Right lobe of liver (tissue), 6 donors: Measurements from ENCODE around the gene RPS29. TPM values are rescaled to one million over a fixed set of nuclear protein-coding genes. Genes with fewer than 3 reads are reported as not detected.
A peak's percentile ranks its signal among the peaks of the same experiment; 100 is the strongest.

Experiments
- ATAC-seq, 4 donors: fragments of 200-7000 bp; cut with Tn5 transposase; one replicate each; pipeline ENCODE4 v1.9.1; 2020; ENCODE audit warnings: mild to moderate bottlenecking in 4 of 4, moderate library complexity in 4 of 4
- DNase-seq, 3 donors: peaks; one replicate each; pipeline ENCODE4 v3.0.0-alpha.2; 2020
- H3K27ac ChIP-seq, 3 donors: fragments of 200-600 bp; one replicate each; pipeline ENCODE4 v1.8.0; 2022
- H3K27me3 ChIP-seq, 2 donors: fragments of 200-600 bp; one replicate each; pipeline ENCODE4 v1.8.0; 2022
- H3K36me3 ChIP-seq, 4 donors: fragments of 200-600 bp; sonication (generic) in 1 of 4; one replicate each; pipeline versions ENCODE4 v1.5.1 to v1.8.0; 2017 to 2022; ENCODE audit warnings: control low read depth in 1 of 4
- H3K4me1 ChIP-seq, 4 donors: fragments of 200-600 bp; sonication (generic) in 1 of 4; one replicate each; pipeline versions ENCODE4 v1.5.1 to v1.8.0; 2017 to 2022; ENCODE audit warnings: control low read depth in 1 of 4
- H3K4me3 ChIP-seq, 3 donors: fragments of 200-600 bp; one replicate each; pipeline ENCODE4 v1.8.0; 2022
- H3K9me3 ChIP-seq, 4 donors: fragments of 200-600 bp; sonication (generic) in 1 of 4; one replicate each; pipeline versions ENCODE4 v1.5.1 to v1.8.0; 2017 to 2022; ENCODE audit warnings: control low read depth in 1 of 4
- CTCF ChIP-seq, 4 donors: fragments of 200-600 bp in 3 of 4; fragments of 450-650 bp in 1 of 4; IDR thresholded peaks; one replicate each; pipeline versions ENCODE4 v1.5.1 to v1.8.0; 2016 to 2022; ENCODE audit warnings: antibody characterized with exemption in 4 of 4, mild to moderate bottlenecking in 2 of 4
- POLR2A ChIP-seq: fragments of 450-650 bp; IDR thresholded peaks from one replicate; pipeline ENCODE4 v1.6.1; 2017; ENCODE audit warnings: antibody characterized with exemption, mild to moderate bottlenecking
- WGBS: methylation state at CpG from one replicate; pipeline ENCODE4 v1.1.6; 2018; ENCODE audit warnings: low coverage, low lambda C conversion rate; ENCODE audit not compliant: insufficient coverage; ENCODE audit errors: missing lambda C conversion rate; 5-methylcytosine and 5-hydroxymethylcytosine counted together
- intact Hi-C, 2 donors: fragments of 100-400 bp; cut with DNase I; formaldehyde crosslinking; loops; one replicate each; pipeline versions ENCODE4 v1.11.2 to v1.14.1; 2022
- long read RNA-seq: library from polyadenylated mRNA; unstranded; transcript quantifications from one replicate; pipeline ENCODE4 v2.0.0, GENCODE V29; 2019
- total RNA-seq, 6 experiments: library from RNA; depleted of rRNA in 2 of 6; stranded (reverse); fragments of >200 nt in 2 of 6; fragmentation: NEBNext Ultra II Directional in 3 of 6; extraction: Animal tissue kit (Norgen Biotek cat#: 25700) in 3 of 6; gene quantifications; one replicate each; pipeline versions ENCODE4 v1.1.0 to v1.2.4, GENCODE V29; 2016 to 2023
- donor health status: DM: no; HTN: yes; CAD: no.
- donor health status: DM: no; HTN: no; CAD: no.
- donor health status: DM: no; HTN: no; CAD: no.
- donor health status: DM: no; HTN: yes; CAD: no.
- donor health status: DM: no; HTN: yes; CAD: no.

Gene RPS29
- total RNA-seq = 1,000 to 10,000 TPM in 2 of 6 experiments, 100 to 1,000 TPM in 4; 431 to 1,761 (median 531) TPM
- long read RNA-seq, full-length matches to known transcripts = 60 of 60 reads
- long read RNA-seq, partial matches to known transcripts = 0 of 60 reads
- long read RNA-seq, other reads (novel, unspliced or antisense) = 0 of 60 reads

GRCh38 chr14:49585803-49586672 lies at the start of gene RPS29:
TSS of gene RPS29 (minus strand) at chr14:49586380. CDS start at chr14:49586346, 34 bp downstream.
- ATAC-seq (peak; percentile 89 to 97 (median 94)), DNase-seq (peak; percentile 95 to 98 (median 97))
- Histone ChIP-seq H3K9me3 (no peaks in the 10 kb centered on the region), H3K4me1 (peaks cover 0 to 26% (median 6%) of the 10 kb centered on the region in 4 donors), H3K36me3 (peaks cover 0 to 24% (median 8%) of the 10 kb centered on the region in 4 donors), H3K27me3 (no peaks in the 10 kb centered on the region), H3K27ac (peak within 1 kb of the TSS; percentile 86 to 91 (median 87)), H3K4me3 (peak within 1 kb of the TSS; percentile 83 to 99 (median 95))
- no peak for TF ChIP-seq CTCF (IDR thresholded peaks at IDR 0.05)
- peak; percentile 90 for TF ChIP-seq POLR2A
- intact Hi-C loops = no loop called here
- WGBS = under 1% methylated on average over 28 of the region's 55 CpGs

- 0% methylated on average over 6 of the region's 80 CpGs for WGBS
- peaks cover 0 to 43% (median 1%) of the 10 kb centered on the region in 4 donors for H3K4me1 ChIP-seq
- intact Hi-C loops = loop anchor here in 1 of 2 donors (10.0 kb wide), 1 partner anchor 130 kb away; the partner anchor contains the start of gene KLHDC2
These were observed 48.6 kb upstream of the RPS29 start, which contains the start of gene DNAAF2 for GRCh38 chr14:49634547-49635334. TSS of gene DNAAF2 (minus strand) at chr14:49635244. CDS start at chr14:49635149, 95 bp downstream.

GRCh38 chr14:49633640-49634546 lies 47.7 kb upstream of the RPS29 start:
- peak; percentile 87 to 95 (median 90) for ATAC-seq

More at GRCh38 chr14:49634547-49635334, 48.6 kb upstream of the RPS29 start, which contains the start of gene DNAAF2:
- TF ChIP-seq POLR2A (no peak), CTCF (IDR thresholded peaks at IDR 0.05) (peak in 2 of 4 donors; percentile 3 to 14)
- DNase-seq = peak; percentile 66 to 74 (median 68)
- peak within 1 kb of the TSS; percentile 92 to 97 (median 95) for H3K4me3 ChIP-seq
- ATAC-seq = peak; percentile 38 to 59 (median 48)
- H3K9me3 ChIP-seq = no peaks in the 10 kb centered on the region
- no peaks in the 10 kb centered on the region for H3K27me3 ChIP-seq
- H3K36me3 ChIP-seq = peaks cover 0 to 6% (median 2%) of the 10 kb centered on the region in 4 donors
- peak within 1 kb of the TSS; percentile 91 to 97 (median 95) for H3K27ac ChIP-seq

More at GRCh38 chr14:49633640-49634546, 47.7 kb upstream of the RPS29 start:
- Histone ChIP-seq H3K36me3 (peaks cover 0 to 5% (median 2%) of the 10 kb centered on the region in 4 donors), H3K9me3 (no peaks in the 10 kb centered on the region), H3K27ac (peak overlapping the region; percentile 91 to 97 (median 95)), H3K27me3 (no peaks in the 10 kb centered on the region), H3K4me1 (peaks cover 0 to 37% (median 0%) of the 10 kb centered on the region in 4 donors), H3K4me3 (peak overlapping the region; percentile 92 to 97 (median 95))
- peak; percentile 92 for TF ChIP-seq POLR2A
- peak; percentile 84 to 89 (median 87) for TF ChIP-seq CTCF (IDR thresholded peaks at IDR 0.05)
- intact Hi-C loops = loop anchor here in 1 of 2 donors (10.0 kb wide), 1 partner anchor 131 kb away; the partner anchor contains the start of gene KLHDC2
- peak; percentile 95 to 96 (median 95) for DNase-seq
- 1% methylated on average over 16 of the region's 101 CpGs for WGBS
